Measurements from ENCODE around the gene ESRRG. TPM values are rescaled to one million over a fixed set of nuclear protein-coding genes. Genes with fewer than 3 reads are reported as not detected.

ESRRG gene
- total and polyA plus RNA-seq, 2 donors (not counting 3 experiments of a cell fraction or from before 2014, with no cell fraction given), result not detected

- peaks cover 3% of the 10 kb centered on the region for H3K9me3 ChIP-seq (replicated peaks; ENCODE audit: control insufficient read depth, insufficient read depth, low read length)
These were observed 106.8 kb downstream of the ESRRG start for GRCh38 chr1:216616425-216616824.

More at GRCh38 chr1:216616425-216616824, 106.8 kb downstream of the ESRRG start:
- intact Hi-C loops (cut with micrococcal nuclease), result no loop called here
- no peaks in the 10 kb centered on the region for H3K9me1 ChIP-seq (replicated peaks; ENCODE audit: control insufficient read depth, extremely low read depth, insufficient read depth, low read length)
- H3K9ac ChIP-seq (replicated peaks; ENCODE audit: extremely low read depth, insufficient read depth, low read length), result no peak overlapping the region
- H3K27ac ChIP-seq (ENCODE audit: insufficient read depth, low read depth, low read length), result no peak overlapping the region
- TF ChIP-seq POLR2AphosphoS5 (IDR thresholded peaks at IDR 0.05; ENCODE audit: insufficient read depth, low read depth, low read length), result no peak
- TF ChIP-seq JUN (IDR thresholded peaks at IDR 0.05; ENCODE audit: borderline replicate concordance, insufficient read depth, insufficient read length, low read depth), result no peak
- TF ChIP-seq POLR2A (IDR thresholded peaks at IDR 0.05; ENCODE audit: low read depth, low read length), result no peak
- no peak for TF ChIP-seq MYC (IDR thresholded peaks at IDR 0.05; ENCODE audit: low read depth, low read length)
- TF ChIP-seq EZH2 (IDR thresholded peaks at IDR 0.05; ENCODE audit: borderline replicate concordance, low read depth, low read length, severe bottlenecking), result no peak
- TF ChIP-seq MAX (IDR thresholded peaks at IDR 0.05; ENCODE audit: insufficient read depth, insufficient read length), result no peak
- TF ChIP-seq FOS (IDR thresholded peaks at IDR 0.05; ENCODE audit: borderline replicate concordance, insufficient read depth, low read length), result no peak
- TF ChIP-seq GATA2 (IDR thresholded peaks at IDR 0.05; ENCODE audit: insufficient read depth, insufficient read length, low read depth, low read length), result no peak
- TF ChIP-seq CTCF (IDR thresholded peaks at IDR 0.05; ENCODE audit: extremely low read depth in 1 of 2, insufficient read depth in 1 of 2, low read depth in 1 of 2, low read length in 2 of 2), result no peak
- H3K79me2 ChIP-seq (ENCODE audit: control insufficient read depth, insufficient read depth, low read length), result no peaks in the 10 kb centered on the region
- no TSS peak for BruUV-seq (replicated peaks)
- ChIA-PET CTCF (no interaction called here), POLR2A (no interaction called here)
- H2AFZ ChIP-seq (ENCODE audit: low read depth, low read length), result no peak overlapping the region
- no peaks in the 10 kb centered on the region for H3K27me3 ChIP-seq (ENCODE audit: control insufficient read depth in 2 of 2, insufficient read depth in 2 of 2, low read length in 2 of 2)
- FAIRE-seq (no peak), DNase-seq (ENCODE audit: low read depth, low spot score) (no peak)
- no peaks in the 10 kb centered on the region for H4K20me1 ChIP-seq (replicated peaks; ENCODE audit: control insufficient read depth, extremely low read depth, insufficient read depth, low read length)
- H3K36me3 ChIP-seq (ENCODE audit: control insufficient read depth in 2 of 2, extremely low read depth in 1 of 2, insufficient read depth in 2 of 2, low read length in 2 of 2), result no peaks in the 10 kb centered on the region
- no peaks in the 10 kb centered on the region for H3K4me1 ChIP-seq (ENCODE audit: control insufficient read depth, extremely low read depth, insufficient read depth, low read length)
- H3K4me2 ChIP-seq (ENCODE audit: insufficient read depth, low read length), result no peak overlapping the region
- dilution Hi-C loops (cut with MboI; ENCODE audit: extremely low pct_ligation_motif_present, low sequenced_read_pairs), result no loop called here
- H3K4me3 ChIP-seq (replicated peaks in 1 of 3; ENCODE audit: insufficient read depth in 1 of 3, low read depth in 1 of 3, low read length in 3 of 3), result no peak overlapping the region
